T-helper 1 cell treated with Interleukin-12 subunit alpha and Interleukin-12 subunit beta and Interleukin-4 antibody, amounts not matched to agents 30 μg/mL and 1 μg/mL, for 36 hours (primary cell): Measurements from ENCODE around the gene TMEM50B.
A peak's percentile ranks its signal among the peaks of the same experiment; 100 is the strongest.
"Not testable (repeated sequence)": the region's sequence is repeated elsewhere in the genome, so short reads cannot be mapped to it uniquely, and the experiment has no call there.

ENCODE experiments used
- H3K27ac Mint-ChIP-seq: one replicate; pipeline ENCODE4 v1.8.0; 2021; ENCODE audit warnings: mild to moderate bottlenecking, mixed read lengths
- H3K27me3 Mint-ChIP-seq: one replicate; pipeline ENCODE4 v1.8.0; 2021; ENCODE audit warnings: low read depth, mixed read lengths
- H3K36me3 Mint-ChIP-seq: one replicate; pipeline ENCODE4 v1.8.0; 2021; ENCODE audit warnings: low read depth, mixed read lengths
- H3K4me1 Mint-ChIP-seq: one replicate; pipeline ENCODE4 v1.8.0; 2021; ENCODE audit warnings: low read depth, mixed read lengths
- H3K4me3 Mint-ChIP-seq: one replicate; pipeline ENCODE4 v1.8.0; 2021; ENCODE audit warnings: mild to moderate bottlenecking, moderate library complexity, mixed read lengths
- H3K9me3 Mint-ChIP-seq: one replicate; pipeline ENCODE4 v1.8.0; 2021; ENCODE audit warnings: mixed read lengths

TMEM50B gene

DNA sequence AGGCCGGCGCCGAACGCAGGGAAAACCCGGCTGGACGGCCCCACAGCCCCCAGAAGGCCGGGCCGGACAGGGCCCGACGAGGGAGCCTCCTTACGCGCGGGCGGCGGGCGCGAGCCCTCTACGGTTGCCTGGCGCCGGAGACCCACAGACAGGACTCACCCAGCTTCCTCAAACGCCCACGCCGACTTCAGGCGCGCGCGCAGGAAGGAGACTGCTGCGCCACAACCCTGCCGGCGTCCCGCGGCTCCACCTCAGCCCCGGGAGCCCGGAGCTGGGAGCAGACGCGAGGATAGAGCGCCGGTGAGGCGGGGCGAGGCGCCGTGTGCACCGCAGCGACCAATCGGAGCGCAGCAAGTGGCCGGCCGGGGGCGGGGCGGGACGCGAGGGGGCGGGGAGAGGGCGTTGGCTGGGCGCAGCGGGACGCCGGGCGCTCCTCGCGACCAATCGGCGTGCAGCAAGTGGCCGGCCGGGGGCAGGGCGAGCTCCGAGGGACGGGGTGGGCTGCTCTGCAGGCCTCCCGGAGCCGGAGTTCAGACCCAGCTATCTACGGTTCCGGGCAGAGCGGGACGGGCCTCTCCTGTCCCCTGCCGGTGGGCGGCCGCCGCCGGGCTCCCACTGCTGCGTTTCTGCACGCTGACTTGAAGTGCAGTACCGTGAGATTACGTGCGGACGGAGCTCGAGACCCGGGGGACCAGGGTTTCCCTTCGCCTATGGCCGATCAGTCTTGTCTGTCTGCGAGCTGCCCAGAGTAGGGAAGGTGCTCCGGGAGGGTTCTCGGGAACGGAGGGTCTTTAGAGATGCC lies at the start of gene TMEM50B:
Gene TMEM50B (minus strand): TSS at position 296 of the 802 bp plus-strand sequence. CDS start 11,089 bp downstream, outside the sequence.
- Mint-ChIP-seq H3K9me3 (no peaks in the 10 kb centered on the region), H3K27me3 (peaks cover 10% of the 10 kb centered on the region), H3K27ac (peak within 1 kb of the TSS; percentile 88), H3K4me1 (peaks cover 14% of the 10 kb centered on the region), H3K36me3 (no peaks in the 10 kb centered on the region), H3K4me3 (peak within 1 kb of the TSS; percentile 91)

DNA sequence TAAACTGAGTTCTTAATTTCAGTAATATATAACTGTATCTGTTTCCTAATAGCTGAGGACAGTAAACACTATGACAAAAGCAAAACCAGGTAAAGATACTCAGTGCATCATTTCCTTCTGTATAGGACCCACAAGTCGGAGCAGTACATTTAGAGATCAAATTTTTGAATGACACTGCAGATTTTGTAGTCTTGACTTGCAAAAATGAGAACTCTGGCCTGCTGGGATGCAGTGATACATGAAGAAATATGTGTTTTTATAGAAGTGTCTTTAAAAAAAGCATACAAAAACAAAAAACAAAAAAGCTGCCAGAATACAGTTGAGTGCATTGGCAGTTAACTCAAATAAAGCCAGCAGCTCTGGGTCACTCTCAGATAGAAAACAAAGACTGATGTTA lies 43.2 kb upstream of the TMEM50B start:
- peaks cover 34% of the 10 kb centered on the region for H3K36me3 Mint-ChIP-seq

DNA sequence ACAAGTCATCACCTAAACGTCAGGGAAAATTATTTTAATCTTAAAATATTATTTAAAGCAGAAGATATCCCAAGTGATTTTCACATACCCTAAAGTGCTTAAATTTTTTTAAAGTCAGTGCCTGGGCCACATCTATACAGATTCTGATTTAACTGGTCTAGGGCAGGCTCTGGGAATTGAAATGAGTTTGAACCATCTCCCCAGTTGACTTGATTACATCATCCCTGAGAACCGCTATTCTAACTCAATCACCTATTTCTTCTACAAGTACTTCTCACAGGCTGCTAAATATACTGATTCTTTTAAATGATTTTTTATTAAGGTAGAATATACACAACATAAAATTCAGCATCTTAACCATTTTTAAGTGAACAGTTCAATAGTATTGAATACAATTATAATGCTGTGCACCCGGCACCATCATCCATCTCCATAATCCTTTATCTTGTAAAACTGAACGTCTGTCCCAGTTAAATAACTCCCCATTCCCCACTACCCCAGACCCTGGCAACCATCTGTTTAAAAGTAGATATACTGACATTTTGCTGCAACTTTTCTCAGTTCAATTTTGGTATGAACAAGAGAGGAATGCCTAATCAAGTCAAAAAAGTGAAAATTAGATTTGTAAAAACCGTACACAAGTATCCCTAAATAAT lies 42.7 kb upstream of the TMEM50B start:
- Mint-ChIP-seq H3K36me3 (peaks cover 31% of the 10 kb centered on the region), H3K4me3 (no peak overlapping the region), H3K27me3 (no peaks in the 10 kb centered on the region), H3K4me1 (no peaks in the 10 kb centered on the region), H3K9me3 (no peaks in the 10 kb centered on the region), H3K27ac (no peak overlapping the region)

More for the DNA sequence above, 43.2 kb upstream of the TMEM50B start:
- H3K27ac Mint-ChIP-seq = no peak overlapping the region
- H3K4me3 Mint-ChIP-seq = no peak overlapping the region
- H3K4me1 Mint-ChIP-seq = no peaks in the 10 kb centered on the region
- no peaks in the 10 kb centered on the region for H3K9me3 Mint-ChIP-seq
- H3K27me3 Mint-ChIP-seq = no peaks in the 10 kb centered on the region

- Mint-ChIP-seq H3K9me3 (no peaks in the 10 kb centered on the region), H3K27me3 (no peaks in the 10 kb centered on the region), H3K36me3 (peaks cover 45% of the 10 kb centered on the region), H3K4me3 (no peak overlapping the region), H3K4me1 (peaks cover 14% of the 10 kb centered on the region), H3K27ac (no peak overlapping the region)
Observed at GRCh38 chr21:33518899-33519298, 39.1 kb upstream of the TMEM50B start.

DNA sequence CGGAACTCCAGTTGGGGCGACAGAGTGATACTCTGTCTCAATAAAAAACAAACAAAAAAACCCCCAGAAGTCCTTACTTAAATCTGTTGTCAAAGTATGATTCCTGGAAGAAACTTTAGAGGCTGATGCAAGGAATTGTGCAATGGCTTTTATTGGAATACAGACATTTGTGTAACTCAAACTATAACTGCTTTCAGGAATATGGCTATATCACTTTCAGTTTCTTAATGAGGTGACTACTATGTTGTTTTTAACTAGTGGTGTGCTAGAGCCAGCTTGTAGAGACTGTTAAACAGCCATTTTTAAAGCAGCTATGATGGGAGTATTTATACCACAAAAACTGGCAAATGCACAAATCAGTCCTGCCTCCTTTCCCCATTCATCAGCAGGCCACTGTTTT lies 34.5 kb upstream of the TMEM50B start:
- Mint-ChIP-seq H3K4me1 (peaks cover 17% of the 10 kb centered on the region), H3K9me3 (no peaks in the 10 kb centered on the region), H3K27me3 (no peaks in the 10 kb centered on the region), H3K4me3 (no peak overlapping the region), H3K27ac (peak overlapping the region; percentile 58), H3K36me3 (peaks cover 48% of the 10 kb centered on the region)

- no peaks in the 10 kb centered on the region for H3K27me3 Mint-ChIP-seq
- H3K4me3 Mint-ChIP-seq = no peak overlapping the region
- H3K4me1 Mint-ChIP-seq = peaks cover 17% of the 10 kb centered on the region
- no peak overlapping the region for H3K27ac Mint-ChIP-seq
- H3K36me3 Mint-ChIP-seq = peaks cover 49% of the 10 kb centered on the region
- H3K9me3 Mint-ChIP-seq = no peaks in the 10 kb centered on the region
Observed at GRCh38 chr21:33512481-33512880, 32.7 kb upstream of the TMEM50B start.

DNA sequence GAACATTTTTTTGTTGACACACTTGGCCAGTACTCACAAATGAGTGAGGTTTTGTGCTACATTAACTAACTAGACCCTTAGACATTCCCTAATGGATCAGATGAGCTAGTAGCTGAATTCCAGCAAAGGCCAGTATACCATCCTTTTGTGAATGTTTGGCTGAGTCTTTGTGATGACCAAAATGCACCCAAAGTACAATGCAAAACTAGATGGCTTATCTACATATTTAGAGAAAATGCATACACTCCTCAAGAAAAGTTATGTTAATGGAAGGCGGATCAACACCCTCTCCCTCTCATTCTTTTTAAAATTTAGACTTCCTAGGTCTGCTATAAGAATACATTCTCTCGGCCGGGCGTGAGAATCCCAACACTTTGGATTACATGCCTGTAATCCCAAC lies 31.9 kb upstream of the TMEM50B start:
- Mint-ChIP-seq H3K4me1 (peaks cover 17% of the 10 kb centered on the region), H3K27ac (no peak overlapping the region), H3K4me3 (no peak overlapping the region), H3K27me3 (no peaks in the 10 kb centered on the region), H3K36me3 (peaks cover 47% of the 10 kb centered on the region), H3K9me3 (peaks cover 4% of the 10 kb centered on the region)

DNA sequence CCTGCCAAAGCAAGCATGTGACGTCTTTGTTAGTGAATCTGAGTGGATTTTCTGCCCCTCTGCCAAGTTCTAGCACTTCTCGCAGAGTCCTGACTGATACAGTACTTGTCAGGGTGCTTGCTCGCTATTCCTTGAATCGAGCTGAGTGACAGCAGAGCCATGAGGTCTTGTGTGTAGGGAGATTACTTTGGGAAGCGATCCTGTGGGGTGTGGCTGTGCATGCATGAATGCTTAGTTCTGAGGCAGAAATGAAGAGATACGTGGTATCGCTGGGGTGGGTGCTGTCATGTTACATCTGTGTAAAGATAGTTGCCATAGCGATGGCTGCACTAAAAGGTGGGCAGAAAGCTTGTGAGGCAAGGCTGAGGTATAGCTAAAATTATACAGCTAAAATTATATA lies 31.1 kb upstream of the TMEM50B start:
- no peak overlapping the region for H3K4me3 Mint-ChIP-seq
- H3K36me3 Mint-ChIP-seq = peaks cover 46% of the 10 kb centered on the region
- peaks cover 4% of the 10 kb centered on the region for H3K9me3 Mint-ChIP-seq
- no peaks in the 10 kb centered on the region for H3K27me3 Mint-ChIP-seq
- H3K27ac Mint-ChIP-seq = peak overlapping the region; percentile 10
- H3K4me1 Mint-ChIP-seq = peaks cover 17% of the 10 kb centered on the region

GRCh38 chr21:33507003-33507402 lies 27.2 kb upstream of the TMEM50B start:
- not testable (repeated sequence) for H3K4me1 Mint-ChIP-seq, H3K4me3 Mint-ChIP-seq, H3K27ac Mint-ChIP-seq, H3K27me3 Mint-ChIP-seq, H3K9me3 Mint-ChIP-seq
- peaks cover 62% of the 10 kb centered on the region for H3K36me3 Mint-ChIP-seq

DNA sequence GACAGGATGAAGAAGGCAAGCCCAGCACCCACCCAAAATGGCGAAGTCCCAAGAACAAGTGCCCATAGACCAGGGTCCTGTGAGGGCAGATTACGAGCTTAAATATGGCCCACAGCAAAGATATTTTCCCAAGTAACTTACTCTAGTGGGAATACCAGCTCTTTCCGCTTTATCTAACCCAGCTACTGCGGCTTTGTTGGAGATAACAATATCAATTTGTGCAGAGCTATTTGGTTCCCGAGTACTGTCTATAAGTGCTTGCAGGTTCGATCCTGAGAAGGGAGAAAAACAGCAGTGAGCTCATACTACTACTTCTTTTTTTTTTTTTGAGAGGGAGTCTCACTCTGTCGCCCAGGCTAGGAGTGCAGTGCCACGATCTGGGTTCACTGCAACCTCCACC lies 26.1 kb upstream of the TMEM50B start:
- Mint-ChIP-seq H3K9me3 (peaks cover 4% of the 10 kb centered on the region), H3K4me3 (no peak overlapping the region), H3K4me1 (peaks cover 2% of the 10 kb centered on the region), H3K27ac (no peak overlapping the region), H3K27me3 (no peaks in the 10 kb centered on the region), H3K36me3 (peaks cover 52% of the 10 kb centered on the region)

DNA sequence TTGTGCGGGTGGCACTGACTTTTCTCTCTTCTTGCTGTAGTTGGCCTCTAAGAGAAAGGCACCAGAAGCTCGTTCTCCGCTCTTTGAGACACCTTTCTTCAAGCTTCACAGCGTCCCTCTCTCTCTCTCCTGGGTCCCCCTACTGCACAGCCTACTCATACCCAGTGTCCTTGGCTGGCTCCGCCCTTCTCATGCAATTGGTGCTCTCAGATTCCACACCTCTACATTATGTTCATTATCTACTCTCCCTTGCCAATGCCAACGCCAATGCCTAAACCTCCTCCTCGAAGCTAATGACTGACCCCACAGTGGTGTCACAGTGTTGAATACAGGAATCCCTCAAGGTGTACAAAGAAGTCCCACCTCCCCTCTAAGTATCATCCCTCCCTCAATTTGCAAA lies 16.6 kb upstream of the TMEM50B start:
- no peaks in the 10 kb centered on the region for H3K36me3 Mint-ChIP-seq
- peaks cover 4% of the 10 kb centered on the region for H3K4me1 Mint-ChIP-seq
- no peak overlapping the region for H3K27ac Mint-ChIP-seq
- H3K27me3 Mint-ChIP-seq = peaks cover 11% of the 10 kb centered on the region
- no peak overlapping the region for H3K4me3 Mint-ChIP-seq
- H3K9me3 Mint-ChIP-seq = no peaks in the 10 kb centered on the region

DNA sequence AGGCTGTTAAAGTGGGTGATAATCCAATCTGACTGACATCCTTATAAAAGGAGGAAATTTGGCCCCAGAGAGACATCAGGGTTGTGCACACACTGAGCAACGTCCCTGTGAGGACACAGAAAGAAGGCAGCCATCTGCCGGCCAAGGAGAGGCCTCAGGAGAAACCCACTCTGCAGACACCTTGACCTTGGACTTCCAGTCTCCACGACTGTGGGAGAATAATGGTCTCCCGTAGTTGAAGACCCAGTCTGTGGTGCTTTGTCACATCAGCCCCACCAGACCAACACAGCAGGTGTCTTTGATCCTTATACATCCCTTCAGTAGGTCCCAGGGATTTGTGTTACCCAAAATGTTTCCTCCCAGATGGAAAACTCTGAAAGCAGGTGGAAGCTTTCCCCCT lies 16.0 kb upstream of the TMEM50B start:
- peaks cover 11% of the 10 kb centered on the region for H3K27me3 Mint-ChIP-seq
- H3K4me1 Mint-ChIP-seq = peaks cover 7% of the 10 kb centered on the region
- H3K27ac Mint-ChIP-seq = no peak overlapping the region
- H3K36me3 Mint-ChIP-seq = no peaks in the 10 kb centered on the region
- H3K9me3 Mint-ChIP-seq = no peaks in the 10 kb centered on the region
- H3K4me3 Mint-ChIP-seq = no peak overlapping the region

GRCh38 chr21:33493756-33494155 lies 14.0 kb upstream of the TMEM50B start:
- Mint-ChIP-seq H3K36me3 (no peaks in the 10 kb centered on the region), H3K4me3 (no peak overlapping the region), H3K9me3 (no peaks in the 10 kb centered on the region), H3K4me1 (peaks cover 8% of the 10 kb centered on the region), H3K27ac (no peak overlapping the region), H3K27me3 (peaks cover 11% of the 10 kb centered on the region)

- H3K27ac Mint-ChIP-seq = no peak overlapping the region
- H3K4me1 Mint-ChIP-seq = peaks cover 8% of the 10 kb centered on the region
- H3K27me3 Mint-ChIP-seq = peaks cover 14% of the 10 kb centered on the region
- peak overlapping the region; percentile 14 for H3K4me3 Mint-ChIP-seq
- no peaks in the 10 kb centered on the region for H3K36me3 Mint-ChIP-seq
- H3K9me3 Mint-ChIP-seq = no peaks in the 10 kb centered on the region
Observed at GRCh38 chr21:33492571-33492970, 12.8 kb upstream of the TMEM50B start.
